SK-N-SH (cell line): Measurements from ENCODE around the gene ROR2.

Experiments used
- CHD2 ChIP-seq: fragments of 150-350 bp; IDR thresholded peaks from 2 replicates; pipeline ENCODE4 v1.6.1; 2018; ENCODE audit warnings: low read length; ENCODE audit not compliant: partially characterized antibody
- FOXM1 ChIP-seq: IDR thresholded peaks from 2 replicates; pipeline ENCODE4 v1.4.0; 2012; ENCODE audit warnings: low read depth, mild to moderate bottlenecking
- GABPA ChIP-seq: IDR thresholded peaks from 2 replicates; pipeline ENCODE4 v1.4.0; 2012; ENCODE audit warnings: low read depth, mild to moderate bottlenecking
- MEF2A ChIP-seq: IDR thresholded peaks from 2 replicates; pipeline ENCODE4 v1.4.0; 2012; ENCODE audit warnings: low read depth, borderline replicate concordance
- POLR2AphosphoS5 ChIP-seq: IDR thresholded peaks from 2 replicates; pipeline ENCODE4 v1.6.1; 2012; ENCODE audit warnings: low read depth, low read length
- SIN3A ChIP-seq: IDR thresholded peaks from 2 replicates; pipeline ENCODE4 v1.6.1; 2012; ENCODE audit warnings: low read depth, mild to moderate bottlenecking, low read length, moderate library complexity, borderline replicate concordance
- TAF1 ChIP-seq: IDR thresholded peaks from 2 replicates; pipeline ENCODE4 v1.6.1; 2012; ENCODE audit warnings: low read depth, mild to moderate bottlenecking, low read length, moderate library complexity, borderline replicate concordance
- TF ChIP-seq, protein P1 (sequence below): fragments of 200-600 bp; sonication (generic); IDR thresholded peaks from 2 replicates; pipeline ENCODE4 v1.6.1; 2017; ENCODE audit warnings: antibody characterized with exemption, mild to moderate bottlenecking, moderate library complexity
- TF ChIP-seq, protein P2 (sequence below): IDR thresholded peaks from 2 replicates; pipeline ENCODE4 v1.4.0; 2012; ENCODE audit warnings: low read depth, borderline replicate concordance

DNA sequence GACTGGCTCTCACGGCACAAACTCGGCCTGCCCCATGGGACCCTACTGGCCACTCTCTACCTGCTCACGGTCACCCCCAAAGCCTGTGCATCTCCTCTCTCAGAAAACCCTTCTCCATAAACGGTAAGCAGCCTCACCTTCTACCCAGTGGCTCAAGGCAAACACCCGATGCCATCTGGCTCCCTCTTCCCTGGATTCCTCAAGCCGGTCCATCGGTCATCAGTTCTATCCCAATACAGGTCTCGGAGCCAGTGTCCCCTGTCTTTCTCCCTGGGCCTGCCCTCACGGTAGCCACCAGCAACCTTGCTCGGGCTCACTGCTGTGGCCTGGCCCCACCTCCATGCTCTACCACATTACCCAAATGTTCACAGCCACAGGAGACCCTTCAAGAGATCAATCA is 134.1 kb downstream of the ROR2 start:
- TF ChIP-seq, protein P1, sequence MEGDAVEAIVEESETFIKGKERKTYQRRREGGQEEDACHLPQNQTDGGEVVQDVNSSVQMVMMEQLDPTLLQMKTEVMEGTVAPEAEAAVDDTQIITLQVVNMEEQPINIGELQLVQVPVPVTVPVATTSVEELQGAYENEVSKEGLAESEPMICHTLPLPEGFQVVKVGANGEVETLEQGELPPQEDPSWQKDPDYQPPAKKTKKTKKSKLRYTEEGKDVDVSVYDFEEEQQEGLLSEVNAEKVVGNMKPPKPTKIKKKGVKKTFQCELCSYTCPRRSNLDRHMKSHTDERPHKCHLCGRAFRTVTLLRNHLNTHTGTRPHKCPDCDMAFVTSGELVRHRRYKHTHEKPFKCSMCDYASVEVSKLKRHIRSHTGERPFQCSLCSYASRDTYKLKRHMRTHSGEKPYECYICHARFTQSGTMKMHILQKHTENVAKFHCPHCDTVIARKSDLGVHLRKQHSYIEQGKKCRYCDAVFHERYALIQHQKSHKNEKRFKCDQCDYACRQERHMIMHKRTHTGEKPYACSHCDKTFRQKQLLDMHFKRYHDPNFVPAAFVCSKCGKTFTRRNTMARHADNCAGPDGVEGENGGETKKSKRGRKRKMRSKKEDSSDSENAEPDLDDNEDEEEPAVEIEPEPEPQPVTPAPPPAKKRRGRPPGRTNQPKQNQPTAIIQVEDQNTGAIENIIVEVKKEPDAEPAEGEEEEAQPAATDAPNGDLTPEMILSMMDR: no peak
- TF ChIP-seq MEF2A (no peak), SIN3A (no peak), POLR2AphosphoS5 (no peak), FOXM1 (no peak), TAF1 (no peak), GABPA (no peak), CHD2 (no peak)
- TF ChIP-seq, protein P2, sequence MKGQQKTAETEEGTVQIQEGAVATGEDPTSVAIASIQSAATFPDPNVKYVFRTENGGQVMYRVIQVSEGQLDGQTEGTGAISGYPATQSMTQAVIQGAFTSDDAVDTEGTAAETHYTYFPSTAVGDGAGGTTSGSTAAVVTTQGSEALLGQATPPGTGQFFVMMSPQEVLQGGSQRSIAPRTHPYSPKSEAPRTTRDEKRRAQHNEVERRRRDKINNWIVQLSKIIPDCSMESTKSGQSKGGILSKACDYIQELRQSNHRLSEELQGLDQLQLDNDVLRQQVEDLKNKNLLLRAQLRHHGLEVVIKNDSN: no peak
